SK-N-SH treated with all-trans-retinoic acid at 6 μM for 48 hours (cell line): ENCODE results near the gene MYO3B.

Source experiments
- ATAC-seq: fragments of 200-7000 bp; cut with Tn5 transposase; 3 replicates; pipeline ENCODE4 v1.9.1; 2020; ENCODE audit warnings: mild to moderate bottlenecking, moderate library complexity
- ARNTL ChIP-seq: fragments of 450-650 bp; formaldehyde crosslinking; IDR thresholded peaks from 2 replicates; pipeline ENCODE4 v1.5.0; 2020; ENCODE audit warnings: low read depth, mild to moderate bottlenecking, moderate library complexity, borderline replicate concordance
- BACH2 ChIP-seq: fragments of 250-450 bp; sonication (Bioruptor Pico); IDR thresholded peaks from 2 replicates; pipeline ENCODE4 v1.9.0; 2021; ENCODE audit warnings: mild to moderate bottlenecking, borderline replicate concordance
- CSDC2 ChIP-seq: fragments of 250-450 bp; sonication (Bioruptor Pico); IDR thresholded peaks from 2 replicates; pipeline ENCODE4 v1.5.0; 2020; ENCODE audit warnings: mild to moderate bottlenecking, moderate library complexity
- CSRNP3 ChIP-seq: fragments of 250-450 bp; sonication (Bioruptor Pico); IDR thresholded peaks from 2 replicates; pipeline ENCODE4 v1.5.1; 2021; ENCODE audit warnings: mild to moderate bottlenecking, moderate library complexity
- ESRRG ChIP-seq: fragments of 250-450 bp; sonication (Bioruptor Pico); IDR thresholded peaks from 2 replicates; pipeline ENCODE4 v1.6.1; 2021; ENCODE audit warnings: mild to moderate bottlenecking
- GLIS3 ChIP-seq: fragments of 250-450 bp; sonication (Bioruptor Pico); IDR thresholded peaks from 2 replicates; pipeline ENCODE4 v1.5.0; 2020; ENCODE audit warnings: mild to moderate bottlenecking, moderate library complexity
- ISL1 ChIP-seq: fragments of 250-450 bp; sonication (Bioruptor Pico); IDR thresholded peaks from 2 replicates; pipeline ENCODE4 v2.1.2; 2022; ENCODE audit warnings: mild to moderate bottlenecking, moderate library complexity
- OSR1 ChIP-seq: fragments of 250-450 bp; sonication (Bioruptor Pico); IDR thresholded peaks from 2 replicates; pipeline ENCODE4 v1.8.0; 2022; ENCODE audit warnings: moderate library complexity, mild to moderate bottlenecking, inconsistent platforms
- PATZ1 ChIP-seq: fragments of 250-450 bp; sonication (Bioruptor Pico); IDR thresholded peaks from 2 replicates; pipeline ENCODE4 v1.8.0; 2020; ENCODE audit warnings: mild to moderate bottlenecking, moderate library complexity, borderline replicate concordance
- PPARA ChIP-seq: fragments of 250-450 bp; sonication (Bioruptor Pico); IDR thresholded peaks from 2 replicates; pipeline ENCODE4 v1.5.0; 2020; ENCODE audit warnings: mild to moderate bottlenecking, borderline replicate concordance
- RARB ChIP-seq: fragments of 250-450 bp; sonication (Bioruptor Pico); IDR thresholded peaks from 2 replicates; pipeline ENCODE4 v1.8.0; 2021; ENCODE audit warnings: mild to moderate bottlenecking, moderate library complexity
- SNAI2 ChIP-seq: fragments of 250-450 bp; sonication (Bioruptor Pico); IDR thresholded peaks from 2 replicates; pipeline ENCODE4 v1.5.0; 2020; ENCODE audit warnings: mild to moderate bottlenecking, moderate library complexity
- TCF4 ChIP-seq: fragments of 250-450 bp; sonication (Bioruptor Pico); IDR thresholded peaks from 2 replicates; pipeline ENCODE4 v1.8.0; 2021; ENCODE audit warnings: mild to moderate bottlenecking, moderate library complexity, borderline replicate concordance
- TOX ChIP-seq: fragments of 250-450 bp; sonication (Bioruptor Pico); IDR thresholded peaks from 2 replicates; pipeline ENCODE4 v1.8.0; 2021; ENCODE audit warnings: mild to moderate bottlenecking, moderate library complexity, borderline replicate concordance
- TSHZ2 ChIP-seq: fragments of 250-450 bp; sonication (Bioruptor Pico); IDR thresholded peaks from 2 replicates; pipeline ENCODE4 v1.5.0; 2020; ENCODE audit warnings: mild to moderate bottlenecking, moderate library complexity
- ZC3H10 ChIP-seq: fragments of 250-450 bp; sonication (Bioruptor Pico); IDR thresholded peaks from 2 replicates; pipeline ENCODE4 v1.5.1; 2021; ENCODE audit warnings: mild to moderate bottlenecking, moderate library complexity
- ZFP3 ChIP-seq: fragments of 250-450 bp; sonication (Bioruptor Pico); IDR thresholded peaks from 2 replicates; pipeline ENCODE4 v1.5.0; 2020; ENCODE audit warnings: mild to moderate bottlenecking, moderate library complexity
- ZFP30 ChIP-seq: fragments of 450-650 bp; formaldehyde crosslinking; IDR thresholded peaks from 2 replicates; pipeline ENCODE4 v1.5.0; 2022; ENCODE audit warnings: mild to moderate bottlenecking, moderate library complexity
- ZNF565 ChIP-seq: fragments of 450-650 bp; formaldehyde crosslinking; conservative IDR thresholded peaks from 2 replicates; pipeline ENCODE4 v1.5.0; 2020; ENCODE audit warnings: low read depth, mild to moderate bottlenecking, moderate library complexity
- ZNF70 ChIP-seq: fragments of 450-650 bp; formaldehyde crosslinking; IDR thresholded peaks from 2 replicates; pipeline ENCODE4 v1.5.0; 2020; ENCODE audit warnings: mild to moderate bottlenecking, moderate library complexity
- TF ChIP-seq, protein P1 (sequence below): fragments of 250-450 bp; sonication (Bioruptor Pico); IDR thresholded peaks from 2 replicates; pipeline ENCODE4 v1.8.0; 2021; ENCODE audit warnings: low read depth, mild to moderate bottlenecking, moderate library complexity, borderline replicate concordance
- TF ChIP-seq, protein P2 (sequence below): fragments of 250-450 bp; sonication (Bioruptor Pico); IDR thresholded peaks from 2 replicates; pipeline ENCODE4 v1.5.1; 2020; ENCODE audit warnings: low read depth, mild to moderate bottlenecking, moderate library complexity

The MYO3B gene

DNA sequence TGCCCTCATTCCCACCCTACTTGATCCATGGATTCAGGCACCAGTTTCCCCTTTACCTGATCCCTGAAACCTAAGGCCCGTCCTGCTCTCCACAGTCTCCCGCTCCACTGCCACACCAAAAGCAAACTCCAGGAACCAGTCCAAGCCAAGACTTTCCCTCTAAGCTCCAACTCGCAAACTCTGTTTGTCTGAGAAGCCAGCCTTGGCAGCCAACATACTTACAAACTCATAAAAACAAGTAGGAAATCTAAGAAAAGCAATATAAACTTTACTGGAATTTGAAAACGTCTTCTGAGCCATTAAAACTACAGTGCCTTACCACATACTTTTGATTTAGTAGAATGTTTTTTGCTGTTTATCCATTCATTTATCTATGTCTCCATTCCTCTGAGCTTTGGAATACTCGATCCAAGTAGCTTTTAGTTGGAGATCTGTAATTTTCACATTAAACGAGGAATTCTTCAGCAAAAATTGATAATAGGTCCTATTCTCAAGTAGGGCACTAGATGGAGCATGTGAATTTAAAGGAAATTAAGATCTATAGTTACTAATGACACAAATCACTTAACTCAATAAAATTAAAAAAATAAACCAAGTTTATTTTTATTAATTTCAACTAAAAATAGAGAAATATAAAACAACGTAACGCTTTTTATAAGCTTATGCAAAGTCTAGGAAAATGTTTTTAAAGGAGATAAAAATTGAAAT, 199.7 kb downstream of the MYO3B start:
- ATAC-seq: no peak
- TF ChIP-seq, protein P1, sequence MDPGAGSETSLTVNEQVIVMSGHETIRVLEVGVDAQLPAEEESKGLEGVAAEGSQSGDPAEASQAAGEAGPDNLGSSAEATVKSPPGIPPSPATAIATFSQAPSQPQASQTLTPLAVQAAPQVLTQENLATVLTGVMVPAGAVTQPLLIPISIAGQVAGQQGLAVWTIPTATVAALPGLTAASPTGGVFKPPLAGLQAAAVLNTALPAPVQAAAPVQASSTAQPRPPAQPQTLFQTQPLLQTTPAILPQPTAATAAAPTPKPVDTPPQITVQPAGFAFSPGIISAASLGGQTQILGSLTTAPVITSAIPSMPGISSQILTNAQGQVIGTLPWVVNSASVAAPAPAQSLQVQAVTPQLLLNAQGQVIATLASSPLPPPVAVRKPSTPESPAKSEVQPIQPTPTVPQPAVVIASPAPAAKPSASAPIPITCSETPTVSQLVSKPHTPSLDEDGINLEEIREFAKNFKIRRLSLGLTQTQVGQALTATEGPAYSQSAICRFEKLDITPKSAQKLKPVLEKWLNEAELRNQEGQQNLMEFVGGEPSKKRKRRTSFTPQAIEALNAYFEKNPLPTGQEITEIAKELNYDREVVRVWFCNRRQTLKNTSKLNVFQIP: no peak
- TF ChIP-seq PPARA (CRISPR knock-in tag) (no peak), ZFP3 (no peak), ZFP30 (CRISPR knock-in tag) (no peak), OSR1 (no peak), RARB (CRISPR knock-in tag) (no peak), ZNF70 (CRISPR knock-in tag) (no peak), TOX (CRISPR knock-in tag) (no peak), ZC3H10 (CRISPR knock-in tag) (no peak), SNAI2 (CRISPR knock-in tag) (no peak), CSDC2 (no peak), ARNTL (CRISPR knock-in tag) (no peak), ESRRG (no peak), GLIS3 (CRISPR knock-in tag) (no peak), TSHZ2 (CRISPR knock-in tag) (no peak), PATZ1 (CRISPR knock-in tag) (no peak), BACH2 (CRISPR knock-in tag) (no peak), ISL1 (CRISPR knock-in tag) (no peak), CSRNP3 (CRISPR knock-in tag) (no peak)
- TF ChIP-seq, protein P2, sequence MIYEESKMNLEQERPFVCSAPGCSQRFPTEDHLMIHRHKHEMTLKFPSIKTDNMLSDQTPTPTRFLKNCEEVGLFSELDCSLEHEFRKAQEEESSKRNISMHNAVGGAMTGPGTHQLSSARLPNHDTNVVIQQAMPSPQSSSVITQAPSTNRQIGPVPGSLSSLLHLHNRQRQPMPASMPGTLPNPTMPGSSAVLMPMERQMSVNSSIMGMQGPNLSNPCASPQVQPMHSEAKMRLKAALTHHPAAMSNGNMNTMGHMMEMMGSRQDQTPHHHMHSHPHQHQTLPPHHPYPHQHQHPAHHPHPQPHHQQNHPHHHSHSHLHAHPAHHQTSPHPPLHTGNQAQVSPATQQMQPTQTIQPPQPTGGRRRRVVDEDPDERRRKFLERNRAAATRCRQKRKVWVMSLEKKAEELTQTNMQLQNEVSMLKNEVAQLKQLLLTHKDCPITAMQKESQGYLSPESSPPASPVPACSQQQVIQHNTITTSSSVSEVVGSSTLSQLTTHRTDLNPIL (CRISPR knock-in tag): no peak

- ATAC-seq: no peak
- no peak for TF ChIP-seq TOX (CRISPR knock-in tag)
- no peak for TF ChIP-seq OSR1
- TF ChIP-seq, protein P1: no peak
- TF ChIP-seq ZNF565 (CRISPR knock-in tag): no peak
- no peak for TF ChIP-seq ISL1 (CRISPR knock-in tag)
- no peak for TF ChIP-seq TCF4
- TF ChIP-seq BACH2 (CRISPR knock-in tag): no peak
- no peak for TF ChIP-seq CSRNP3 (CRISPR knock-in tag)
- TF ChIP-seq ZC3H10 (CRISPR knock-in tag): no peak
- TF ChIP-seq ZFP3: no peak
- no peak for TF ChIP-seq GLIS3 (CRISPR knock-in tag)
- no peak for TF ChIP-seq ESRRG
- no peak for TF ChIP-seq ZFP30 (CRISPR knock-in tag)
- TF ChIP-seq ARNTL (CRISPR knock-in tag): no peak
- no peak for TF ChIP-seq TSHZ2 (CRISPR knock-in tag)
These were observed 202.3 kb downstream of the MYO3B start for GRCh38 chr2:170380267-170380666.
